HepG2 (cell line): ENCODE results near the gene RBM5. TPM values are rescaled to one million over a fixed set of nuclear protein-coding genes. Genes with fewer than 3 reads are reported as not detected.

Experiments
- ATAC-seq: fragments of 200-7000 bp; cut with Tn5 transposase; 3 replicates; pipeline ENCODE4 v1.9.1; 2020; ENCODE audit warnings: mild to moderate bottlenecking, moderate library complexity
- BruUV-seq: library from RNA; stranded (reverse); fragments of 400-500 nt; replicated peaks from 2 replicates; lab custom pipeline; 2021; lab: Mats Ljungman, UMichigan
- CTCF ChIA-PET: fragments of 300-600 bp; formaldehyde crosslinking; extraction: SDS; loops from one replicate; lab custom pipeline; 2021; ENCODE audit warnings: low total read pairs, inconsistent platforms, low intra/inter-chr PET ratio; lab: Yijun Ruan, JAX
- POLR2A ChIA-PET: fragments of 350-600 bp; sonication (Branson Sonifier 250); formaldehyde crosslinking; loops from one replicate; lab custom pipeline; 2020; ENCODE audit warnings: antibody characterized with exemption, inconsistent platforms; lab: Yijun Ruan, JAX
- DNase-seq: peaks from one replicate; pipeline ENCODE4 v3.0.0-alpha.2; 2015; ENCODE audit warnings: low spot score
- FAIRE-seq: peaks from 3 replicates; lab custom pipeline; 2011; peaks lifted over from hg19 to GRCh38; lab: Jason Lieb, UNC
- H2AFZ ChIP-seq: one replicate; pipeline ENCODE4 v1.6.1; 2011; ENCODE audit warnings: low read length, inconsistent platforms
- H3K27ac ChIP-seq: fragments of 300-600 bp; 3 replicates; pipeline ENCODE4 v1.8.0; 2011; ENCODE audit warnings: mixed run types, mild to moderate bottlenecking, mixed read lengths, low read length, inconsistent platforms; ENCODE audit not compliant: insufficient read depth; ENCODE audit errors: extremely low read length
- H3K27me3 ChIP-seq, 2 experiments: fragments of 200-600 bp in 1 of 2; 2 replicates in 1 of 2; 3 replicates in 1 of 2; pipeline versions ENCODE4 v1.6.0 to v1.8.0; 2011; ENCODE audit warnings: low read length in 2 of 2, mild to moderate bottlenecking in 2 of 2, moderate library complexity in 2 of 2, inconsistent platforms in 1 of 2; ENCODE audit not compliant: insufficient read depth in 2 of 2, control insufficient read depth in 1 of 2
- H3K36me3 ChIP-seq, 2 experiments: fragments of 200-600 bp in 1 of 2; replicated peaks in 1 of 2; 2 replicates in 1 of 2; 3 replicates in 1 of 2; pipeline versions ENCODE4 v1.5.1 to v1.8.0; 2011; ENCODE audit warnings: low read length in 2 of 2, inconsistent platforms in 1 of 2; ENCODE audit not compliant: insufficient read depth in 2 of 2, control insufficient read depth in 1 of 2
- H3K4me1 ChIP-seq: 2 replicates; pipeline ENCODE4 v1.5.1; 2012; ENCODE audit warnings: low read length, inconsistent platforms; ENCODE audit not compliant: insufficient read depth
- H3K4me2 ChIP-seq: 2 replicates; pipeline ENCODE4 v1.6.0; 2011; ENCODE audit warnings: low read depth, low read length, inconsistent platforms
- H3K4me3 ChIP-seq, 3 experiments: fragments of 200-600 bp in 1 of 3; sonication (generic), shearing (Covaris generic) in 1 of 3; replicated peaks in 1 of 3; 2 replicates each; pipeline ENCODE4 v1.5.1; 2011 to 2016; ENCODE audit warnings: low read length in 3 of 3, inconsistent platforms in 2 of 3, low read depth in 2 of 3, mild to moderate bottlenecking in 2 of 3, control low read depth in 1 of 3, mixed read lengths in 1 of 3; ENCODE audit not compliant: insufficient read depth in 1 of 3
- H3K79me2 ChIP-seq: one replicate; pipeline ENCODE4 v1.6.1; 2011; ENCODE audit warnings: low read length, inconsistent platforms; ENCODE audit not compliant: insufficient read depth
- H3K9ac ChIP-seq: 2 replicates; pipeline ENCODE4 v1.6.0; 2011; ENCODE audit warnings: mild to moderate bottlenecking, low read depth, low read length, inconsistent platforms; ENCODE audit not compliant: insufficient read depth
- H3K9me3 ChIP-seq: 2 replicates; pipeline ENCODE4 v1.5.1; 2012; ENCODE audit warnings: mild to moderate bottlenecking, low read length
- H4K20me1 ChIP-seq: 2 replicates; pipeline ENCODE4 v1.6.0; 2011; ENCODE audit warnings: inconsistent platforms, mild to moderate bottlenecking, low read length, moderate library complexity; ENCODE audit not compliant: insufficient read depth
- FOXA1 ChIP-seq, 2 experiments: fragments of 450-650 bp in 1 of 2; sonication (generic) in 1 of 2; formaldehyde crosslinking in 1 of 2; IDR thresholded peaks; 2 replicates each; pipeline versions ENCODE4 v1.4.0 to v1.6.1; 2016 to 2020; ENCODE audit warnings: missing genetic modification reagents in 1 of 2
- HNRNPL ChIP-seq: fragments of 200-400 bp; formaldehyde crosslinking; IDR thresholded peaks from 2 replicates; pipeline ENCODE4 v1.6.1; 2017; ENCODE audit warnings: mild to moderate bottlenecking, low read depth, low read length
- NFKB2 ChIP-seq: sonication (generic); formaldehyde crosslinking; IDR thresholded peaks from 2 replicates; pipeline ENCODE4 v1.4.0; 2020; ENCODE audit warnings: missing genetic modification reagents, borderline replicate concordance
- ZKSCAN5 ChIP-seq: sonication (generic); formaldehyde crosslinking; IDR thresholded peaks from 2 replicates; pipeline ENCODE4 v1.5.1; 2020; ENCODE audit warnings: mild to moderate bottlenecking, missing genetic modification reagents
- WGBS: methylation state at CpG from one replicate; pipeline ENCODE4 v1.1.6; 2017; ENCODE audit warnings: low lambda C conversion rate; 5-methylcytosine and 5-hydroxymethylcytosine counted together
- in situ Hi-C: cut with HindIII; loops from 2 replicates; pipeline ENCODE4 v1.10.0; 2017; ENCODE audit warnings: low pct_unique_long_range_greater_than_20kb; ENCODE audit not compliant: extremely low pct_ligation_motif_present
- intact Hi-C: fragments of 100-400 bp; cut with micrococcal nuclease; formaldehyde crosslinking; loops from one replicate; pipeline ENCODE4 v1.10.0; 2022; ENCODE audit not compliant: unreplicated experiment
- polyA plus RNA-seq, 8 experiments: library from polyadenylated mRNA; depleted of rRNA in 3 of 8; stranded (reverse) in 7 of 8; unstranded in 1 of 8; fragments of >200 nt; fragmentation: Illumina TruSeq in 4 of 8; extraction: Trizol in 4 of 8; gene quantifications; 2 replicates each; pipeline versions ENCODE4 v1.2.1 to v1.2.3, GENCODE V29; 2011 to 2016; ENCODE audit warnings: low read depth in 4 of 8, missing spikeins in 1 of 8, mixed read lengths in 1 of 8; ENCODE audit not compliant: insufficient read depth in 1 of 8
- total RNA-seq, 5 experiments: library from RNA; depleted of rRNA; stranded (reverse); fragments of >200 nt; fragmentation: Illumina TruSeq; extraction: Trizol; gene quantifications; 2 replicates each; pipeline ENCODE4 v1.2.3, GENCODE V29; 2016; ENCODE audit warnings: low read depth in 1 of 5
- TF ChIP-seq, protein P1 (sequence below): sonication (generic); formaldehyde crosslinking; IDR thresholded peaks from 2 replicates; pipeline ENCODE4 v1.4.0; 2020; ENCODE audit warnings: missing genetic modification reagents, borderline replicate concordance

RBM5 gene
- total and polyA plus RNA-seq, 2 of the 13 experiments (the other 11 are each of a cell fraction or from before 2014, with no cell fraction given) = 106 to 204 TPM

DNA sequence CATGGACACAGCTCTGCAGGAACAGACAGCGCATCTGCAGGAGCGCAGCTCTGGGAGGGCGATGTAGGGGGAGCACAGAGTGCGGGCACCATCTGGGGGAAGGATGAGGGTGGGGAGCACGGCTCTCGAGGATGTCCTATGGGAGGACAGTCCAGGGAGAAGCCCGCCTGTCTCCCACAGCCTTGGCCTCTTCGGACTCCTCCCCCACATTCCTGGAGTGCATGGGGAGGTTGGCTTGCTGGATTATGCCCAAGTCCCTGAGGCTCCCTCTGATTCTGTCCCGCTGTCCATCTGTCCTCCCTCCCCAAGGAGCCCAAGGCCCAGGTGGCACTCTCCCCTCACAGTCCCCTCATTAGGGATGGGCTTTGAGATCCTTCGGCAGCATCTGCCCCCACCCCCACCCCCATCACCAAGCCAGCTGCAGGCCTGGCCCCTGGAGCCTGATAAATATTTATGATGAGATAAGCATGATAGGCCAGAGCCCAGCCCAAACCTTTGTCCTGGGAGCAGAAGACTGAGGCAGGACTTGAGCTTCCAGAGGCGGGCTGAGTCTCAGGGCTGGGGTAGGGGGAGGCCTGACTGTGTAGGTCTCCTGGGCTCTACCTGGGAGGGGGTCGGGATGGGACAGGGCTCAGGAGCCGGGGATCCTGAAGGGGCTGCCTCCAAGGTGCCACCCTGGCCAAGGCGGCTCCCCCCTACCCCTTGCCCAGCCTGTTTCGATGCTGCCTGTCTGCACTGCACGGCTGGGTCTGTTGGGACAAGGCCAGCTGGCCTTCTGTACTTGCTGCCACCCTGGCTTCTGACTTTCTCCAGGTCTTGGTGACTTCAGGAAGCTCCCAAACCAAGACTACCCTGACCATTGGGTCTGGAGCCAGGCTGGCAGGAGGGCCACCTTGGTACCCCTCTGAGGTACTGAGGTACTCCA is 37.8 kb downstream of the RBM5 start (continued):
- TF ChIP-seq, protein P1, sequence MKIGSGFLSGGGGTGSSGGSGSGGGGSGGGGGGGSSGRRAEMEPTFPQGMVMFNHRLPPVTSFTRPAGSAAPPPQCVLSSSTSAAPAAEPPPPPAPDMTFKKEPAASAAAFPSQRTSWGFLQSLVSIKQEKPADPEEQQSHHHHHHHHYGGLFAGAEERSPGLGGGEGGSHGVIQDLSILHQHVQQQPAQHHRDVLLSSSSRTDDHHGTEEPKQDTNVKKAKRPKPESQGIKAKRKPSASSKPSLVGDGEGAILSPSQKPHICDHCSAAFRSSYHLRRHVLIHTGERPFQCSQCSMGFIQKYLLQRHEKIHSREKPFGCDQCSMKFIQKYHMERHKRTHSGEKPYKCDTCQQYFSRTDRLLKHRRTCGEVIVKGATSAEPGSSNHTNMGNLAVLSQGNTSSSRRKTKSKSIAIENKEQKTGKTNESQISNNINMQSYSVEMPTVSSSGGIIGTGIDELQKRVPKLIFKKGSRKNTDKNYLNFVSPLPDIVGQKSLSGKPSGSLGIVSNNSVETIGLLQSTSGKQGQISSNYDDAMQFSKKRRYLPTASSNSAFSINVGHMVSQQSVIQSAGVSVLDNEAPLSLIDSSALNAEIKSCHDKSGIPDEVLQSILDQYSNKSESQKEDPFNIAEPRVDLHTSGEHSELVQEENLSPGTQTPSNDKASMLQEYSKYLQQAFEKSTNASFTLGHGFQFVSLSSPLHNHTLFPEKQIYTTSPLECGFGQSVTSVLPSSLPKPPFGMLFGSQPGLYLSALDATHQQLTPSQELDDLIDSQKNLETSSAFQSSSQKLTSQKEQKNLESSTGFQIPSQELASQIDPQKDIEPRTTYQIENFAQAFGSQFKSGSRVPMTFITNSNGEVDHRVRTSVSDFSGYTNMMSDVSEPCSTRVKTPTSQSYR (CRISPR knock-in tag) = peak; percentile 27; the same call in 1 of the 2 replicates

DNA sequence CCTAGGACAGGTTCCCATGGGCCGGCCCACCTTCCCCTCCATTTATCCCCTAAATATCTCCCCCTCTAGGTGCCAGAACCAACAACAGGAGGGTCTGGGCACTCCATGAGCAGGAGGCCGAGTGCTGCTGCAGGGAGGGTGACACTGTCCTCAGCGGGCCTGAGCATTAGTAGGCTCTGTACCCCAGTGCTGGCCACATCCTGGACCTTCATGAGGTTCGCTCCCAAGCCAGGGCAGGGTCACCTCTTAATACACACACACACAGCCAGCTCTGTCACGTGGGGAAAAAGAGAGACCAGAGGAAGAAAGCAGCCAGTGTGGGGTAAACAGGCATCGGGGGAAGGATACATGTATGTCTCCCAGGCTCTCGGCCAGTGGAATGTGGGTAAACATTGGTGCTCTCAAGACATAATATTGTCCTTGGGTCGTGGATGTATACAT is 38.6 kb downstream of the RBM5 start:
- Histone ChIP-seq H3K9ac (no peak overlapping the region), H3K27ac (no peak overlapping the region), H3K36me3 (no peaks in the 10 kb centered on the region), H3K79me2 (no peaks in the 10 kb centered on the region), H3K4me3 (no peak overlapping the region), H3K4me1 (peaks cover 27% of the 10 kb centered on the region), H3K27me3 (peaks cover 1 to 11% of the 10 kb centered on the region in 2 experiments; a peak in 3 of 5 replicates), H4K20me1 (no peaks in the 10 kb centered on the region), H3K9me3 (no peaks in the 10 kb centered on the region), H2AFZ (no peak overlapping the region), H3K4me2 (peak overlapping the region; percentile 10; the same call in 1 of the 2 replicates)
- 10% methylated on average over 8 of the region's 8 CpGs for WGBS
- intact Hi-C loops (no loop called here), in situ Hi-C loops (no loop called here)
- FAIRE-seq = no peak
- CTCF ChIA-PET = no interaction called here
- POLR2A ChIA-PET = interaction anchor here (0.9 to 1.3 kb wide), 2 partner anchors 10 to 23 kb away, joined by 3 read pairs; no protein-coding TSS in a partner anchor
- no TSS peak for BruUV-seq
- DNase-seq = no peak
- TF ChIP-seq ZKSCAN5 = no peak
- no peak for TF ChIP-seq NFKB2 (CRISPR knock-in tag)
- no peak for TF ChIP-seq FOXA1 (IDR thresholded peaks at IDR 0.05)
- 0 out of 2 replicates have a peak, but pooled peaks have one; percentile 4 for TF ChIP-seq FOXA1 (CRISPR knock-in tag; IDR thresholded peaks at IDR 0.05)
- no peak for TF ChIP-seq HNRNPL
- ATAC-seq = peak; percentile 12
